AG09319 (cell line): Measurements from ENCODE around the gene PRKG1.

ENCODE experiments used
- DNase-seq: peaks from one replicate; pipeline ENCODE4 v3.0.0-alpha.2; 2010; ENCODE audit warnings: low read depth; ENCODE audit errors: extremely low read depth
- CTCF ChIP-seq: IDR thresholded peaks from 2 replicates; pipeline ENCODE4 v1.5.1; 2011; ENCODE audit warnings: low read depth, mild to moderate bottlenecking, inconsistent platforms, low read length, moderate library complexity

Gene PRKG1

DNA sequence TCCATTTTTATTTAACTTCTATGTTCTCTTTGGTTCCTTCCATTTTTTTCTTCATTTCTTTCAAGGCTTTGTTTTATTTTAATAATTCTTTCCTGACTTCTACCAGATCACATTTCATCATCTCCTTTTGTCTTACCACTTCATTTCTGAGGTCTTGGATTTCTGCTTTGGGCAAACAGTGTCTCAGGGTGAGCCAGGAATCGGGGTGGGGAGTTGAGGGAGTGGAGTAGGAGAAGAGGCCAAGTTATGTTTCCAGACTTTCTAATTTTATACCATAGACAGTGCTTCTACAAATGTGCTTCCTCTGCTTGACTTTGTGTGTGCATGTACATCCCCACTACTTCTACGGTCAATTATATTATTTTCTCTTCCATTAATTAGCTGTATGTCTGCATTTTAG lies 112.1 kb downstream of the PRKG1 start:
- DNase-seq, result no peak
- TF ChIP-seq CTCF, result no peak

GRCh38 chr10:51188008-51188407 lies 113.7 kb downstream of the PRKG1 start:
- no peak for TF ChIP-seq CTCF

DNA sequence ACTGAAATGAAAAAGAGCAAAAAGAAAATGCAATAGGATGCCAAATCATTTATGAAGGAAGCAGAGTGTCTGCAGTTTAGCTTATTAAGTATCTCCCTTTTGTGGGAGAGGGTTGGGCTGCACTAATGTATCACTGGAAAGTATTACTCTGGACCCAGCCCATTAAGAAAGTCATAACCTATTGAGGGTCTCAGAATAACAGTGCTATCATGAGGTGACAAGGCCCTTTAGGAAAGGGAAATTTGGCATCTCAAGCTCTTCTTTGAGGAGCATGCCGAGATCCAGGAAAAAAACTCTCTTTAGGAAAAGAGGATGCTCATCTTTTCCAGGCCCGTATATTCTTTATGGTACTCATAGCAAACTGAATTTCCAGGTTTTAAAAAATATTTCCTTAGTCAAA lies 114.6 kb downstream of the PRKG1 start:
- TF ChIP-seq CTCF, result no peak
- DNase-seq, result no peak

More at GRCh38 chr10:51188008-51188407, 113.7 kb downstream of the PRKG1 start:
- DNase-seq, result no peak

- TF ChIP-seq CTCF, result no peak
- DNase-seq, result no peak
Observed at GRCh38 chr10:51196508-51197175, 122.4 kb downstream of the PRKG1 start.

DNA sequence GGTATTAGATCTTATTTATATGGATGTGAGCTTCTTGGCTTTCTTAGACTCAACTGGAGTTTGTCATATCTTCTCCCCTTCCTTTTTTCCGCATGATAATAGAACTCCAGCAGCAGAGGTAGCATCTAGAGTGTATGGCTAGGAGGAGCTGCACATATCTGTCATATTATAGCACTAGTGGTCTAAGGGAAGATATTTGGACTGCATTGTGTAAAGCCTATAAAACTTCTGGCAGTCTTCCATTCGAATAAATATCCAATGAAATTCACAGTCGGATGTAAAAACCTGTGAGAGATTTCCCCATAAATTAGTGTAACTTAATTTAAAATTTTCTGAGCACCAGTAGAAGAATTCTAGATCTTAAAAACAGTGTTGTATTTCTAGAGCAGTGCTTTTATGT lies 123.9 kb downstream of the PRKG1 start:
- DNase-seq, result no peak
- TF ChIP-seq CTCF, result no peak

DNA sequence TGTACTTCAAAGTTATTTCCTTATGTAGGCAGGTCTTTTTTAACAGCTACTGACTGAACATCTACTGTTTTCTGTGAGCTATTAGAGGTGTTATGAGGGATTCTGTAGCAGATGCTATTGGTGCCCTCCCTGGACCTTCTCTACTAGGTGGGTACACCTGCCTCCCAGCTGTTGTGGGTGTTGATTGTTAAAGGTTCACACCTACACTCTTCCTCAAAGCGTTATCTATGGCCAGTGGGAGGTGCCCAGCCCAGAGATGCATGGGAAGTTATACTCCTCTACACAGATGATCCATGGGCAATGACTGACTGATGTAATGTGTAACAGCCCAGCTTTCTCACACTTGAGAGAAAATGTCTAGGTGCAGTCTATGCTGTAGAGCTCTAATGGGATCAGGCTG lies 127.7 kb downstream of the PRKG1 start:
- DNase-seq, result no peak
- no peak for TF ChIP-seq CTCF

GRCh38 chr10:51203359-51203758 lies 129.1 kb downstream of the PRKG1 start:
- no peak for DNase-seq
- no peak for TF ChIP-seq CTCF
